Measurements from ENCODE around the gene CDC5L.

GRCh38 chr6:44367681-44368080, 19.8 kb upstream of the CDC5L start:
- no peak for TF ChIP-seq POLR2AphosphoS5 (IDR thresholded peaks at IDR 0.05; ENCODE audit: low read depth, low read length)
- no peak for TF ChIP-seq SPI1 (IDR thresholded peaks at IDR 0.05; ENCODE audit: low read depth, low read length)
- TF ChIP-seq TAF1 (IDR thresholded peaks at IDR 0.05; ENCODE audit: low read depth, low read length): no peak
